PFSK-1 (cell line): ENCODE measurements around the gene GOLIM4.

Source experiments
- FOXP2 ChIP-seq: optimal IDR thresholded peaks from 2 replicates; pipeline ENCODE3; 2011; ENCODE audit warnings: borderline replicate concordance, control low read depth, inconsistent platforms; ENCODE audit not compliant: insufficient read depth; ENCODE audit errors: extremely low read length, extremely low read depth
- POLR2AphosphoS5 ChIP-seq: IDR thresholded peaks from 2 replicates; pipeline ENCODE4 v1.6.1; 2012; ENCODE audit warnings: low read depth, mild to moderate bottlenecking, control low read depth, low read length, moderate library complexity
- SIN3A ChIP-seq: IDR thresholded peaks from 2 replicates; pipeline ENCODE4 v1.6.1; 2012; ENCODE audit warnings: mild to moderate bottlenecking, low read length, moderate library complexity, borderline replicate concordance; ENCODE audit not compliant: insufficient read depth
- TAF1 ChIP-seq: IDR thresholded peaks from 2 replicates; pipeline ENCODE4 v1.6.1; 2012; ENCODE audit warnings: low read length, control low read depth, borderline replicate concordance; ENCODE audit not compliant: insufficient read depth
- TF ChIP-seq, protein P1 (sequence below), 2 experiments: IDR thresholded peaks; 2 replicates each; pipeline versions ENCODE4 v1.6.1 to v1.8.0; 2011 to 2012; ENCODE audit warnings: low read depth in 2 of 2, low read length in 2 of 2, control low read depth in 1 of 2, inconsistent platforms in 1 of 2, mild to moderate bottlenecking in 1 of 2, moderate library complexity in 1 of 2; ENCODE audit not compliant: insufficient read depth in 1 of 2

DNA sequence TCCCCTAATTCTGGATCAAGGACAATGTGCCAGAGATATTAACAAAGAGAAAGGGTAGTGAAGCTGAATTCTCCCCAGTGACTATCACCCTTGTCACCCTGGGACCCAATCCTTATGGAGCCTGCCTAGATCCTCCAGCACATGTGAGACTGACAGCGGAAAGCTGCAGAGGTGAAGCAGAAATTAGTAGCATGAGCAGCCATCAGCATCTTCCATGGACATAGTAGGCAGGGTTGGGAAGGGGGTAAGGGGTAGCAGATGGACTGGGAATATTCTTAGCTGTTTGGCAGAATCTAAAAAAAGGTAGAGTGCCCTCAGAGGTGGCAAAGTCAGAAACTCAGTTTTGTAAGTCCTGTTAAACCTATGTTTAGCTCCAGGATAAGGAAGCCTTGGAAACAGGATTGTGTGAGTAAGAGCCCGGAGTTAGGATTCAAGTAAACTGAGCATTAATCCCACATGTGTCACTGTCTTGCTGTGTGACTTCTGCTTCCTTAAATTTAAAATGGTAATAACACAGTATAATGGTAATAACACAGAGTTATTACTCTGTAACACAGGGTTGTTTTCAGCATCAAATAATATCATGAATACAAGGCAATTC lies 14.5 kb downstream of the GOLIM4 start:
- TF ChIP-seq POLR2AphosphoS5: no peak
- no peak for TF ChIP-seq TAF1
- TF ChIP-seq FOXP2: no peak
- TF ChIP-seq SIN3A: no peak
- TF ChIP-seq, protein P1, sequence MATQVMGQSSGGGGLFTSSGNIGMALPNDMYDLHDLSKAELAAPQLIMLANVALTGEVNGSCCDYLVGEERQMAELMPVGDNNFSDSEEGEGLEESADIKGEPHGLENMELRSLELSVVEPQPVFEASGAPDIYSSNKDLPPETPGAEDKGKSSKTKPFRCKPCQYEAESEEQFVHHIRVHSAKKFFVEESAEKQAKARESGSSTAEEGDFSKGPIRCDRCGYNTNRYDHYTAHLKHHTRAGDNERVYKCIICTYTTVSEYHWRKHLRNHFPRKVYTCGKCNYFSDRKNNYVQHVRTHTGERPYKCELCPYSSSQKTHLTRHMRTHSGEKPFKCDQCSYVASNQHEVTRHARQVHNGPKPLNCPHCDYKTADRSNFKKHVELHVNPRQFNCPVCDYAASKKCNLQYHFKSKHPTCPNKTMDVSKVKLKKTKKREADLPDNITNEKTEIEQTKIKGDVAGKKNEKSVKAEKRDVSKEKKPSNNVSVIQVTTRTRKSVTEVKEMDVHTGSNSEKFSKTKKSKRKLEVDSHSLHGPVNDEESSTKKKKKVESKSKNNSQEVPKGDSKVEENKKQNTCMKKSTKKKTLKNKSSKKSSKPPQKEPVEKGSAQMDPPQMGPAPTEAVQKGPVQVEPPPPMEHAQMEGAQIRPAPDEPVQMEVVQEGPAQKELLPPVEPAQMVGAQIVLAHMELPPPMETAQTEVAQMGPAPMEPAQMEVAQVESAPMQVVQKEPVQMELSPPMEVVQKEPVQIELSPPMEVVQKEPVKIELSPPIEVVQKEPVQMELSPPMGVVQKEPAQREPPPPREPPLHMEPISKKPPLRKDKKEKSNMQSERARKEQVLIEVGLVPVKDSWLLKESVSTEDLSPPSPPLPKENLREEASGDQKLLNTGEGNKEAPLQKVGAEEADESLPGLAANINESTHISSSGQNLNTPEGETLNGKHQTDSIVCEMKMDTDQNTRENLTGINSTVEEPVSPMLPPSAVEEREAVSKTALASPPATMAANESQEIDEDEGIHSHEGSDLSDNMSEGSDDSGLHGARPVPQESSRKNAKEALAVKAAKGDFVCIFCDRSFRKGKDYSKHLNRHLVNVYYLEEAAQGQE (IDR thresholded peaks at IDR 0.05; ENCODE audit: insufficient read depth in 1 of 2, low read depth in 2 of 2, low read length in 2 of 2): no peak
